Astrocyte of the hippocampus (primary cell): ENCODE results near the gene PTPRU.
A peak's percentile ranks its signal among the peaks of the same experiment; 100 is the strongest.
"Not testable (repeated sequence)": the region's sequence is repeated elsewhere in the genome, so short reads cannot be mapped to it uniquely, and the experiment has no call there.

ENCODE experiments used
- DNase-seq: peaks from one replicate; pipeline ENCODE4 v3.0.0; 2011; ENCODE audit warnings: low read depth, low spot score

The PTPRU gene

DNA sequence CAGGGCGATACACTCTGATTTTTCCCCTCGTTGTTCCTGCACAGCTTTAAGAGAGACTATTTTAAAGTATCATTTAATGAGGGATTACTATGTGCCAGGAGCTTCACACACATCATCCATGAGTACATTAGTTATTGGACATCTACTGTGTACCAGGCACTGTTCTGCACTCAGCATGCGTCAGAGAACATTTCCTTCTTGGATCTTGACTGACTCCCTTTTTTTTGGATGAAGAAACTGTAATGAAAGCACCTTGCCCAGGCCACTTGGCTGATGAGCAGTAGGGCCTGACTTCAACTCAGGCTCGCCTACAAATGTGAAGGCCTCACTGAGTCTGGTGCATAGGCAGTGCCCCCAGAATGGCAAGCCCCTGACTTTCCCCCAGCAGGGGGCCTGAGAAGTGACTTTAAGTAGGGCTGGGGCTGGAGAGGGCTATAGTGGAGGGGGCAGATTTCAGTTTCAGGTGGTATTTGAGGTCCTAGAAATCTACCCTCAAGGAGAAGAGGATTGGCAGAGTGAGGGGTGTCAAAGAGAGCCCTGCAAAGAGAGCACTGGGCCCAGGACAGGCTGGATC, 50.0 kb downstream of the PTPRU start:
- no peak for DNase-seq

DNA sequence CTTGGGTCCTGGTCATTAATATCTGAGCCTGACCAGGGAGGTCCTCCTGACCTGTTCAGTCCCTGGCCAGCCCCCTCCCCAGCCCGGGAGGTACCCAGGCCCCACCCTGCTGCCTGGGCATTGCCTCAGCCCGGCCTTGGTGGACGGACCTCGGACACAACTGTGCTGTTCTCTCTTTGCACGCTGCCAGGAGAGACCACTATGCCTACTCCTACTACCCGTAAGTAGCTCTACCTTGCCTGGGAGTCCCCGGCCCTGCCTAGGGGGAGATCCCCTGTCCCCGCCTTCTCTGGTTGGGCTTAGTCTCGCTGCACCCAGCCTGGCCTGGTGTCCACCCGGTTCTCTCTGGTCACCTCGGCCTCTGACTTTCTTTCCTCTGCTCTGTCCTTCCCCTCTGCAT, 53.2 kb downstream of the PTPRU start:
- no peak for DNase-seq

DNA sequence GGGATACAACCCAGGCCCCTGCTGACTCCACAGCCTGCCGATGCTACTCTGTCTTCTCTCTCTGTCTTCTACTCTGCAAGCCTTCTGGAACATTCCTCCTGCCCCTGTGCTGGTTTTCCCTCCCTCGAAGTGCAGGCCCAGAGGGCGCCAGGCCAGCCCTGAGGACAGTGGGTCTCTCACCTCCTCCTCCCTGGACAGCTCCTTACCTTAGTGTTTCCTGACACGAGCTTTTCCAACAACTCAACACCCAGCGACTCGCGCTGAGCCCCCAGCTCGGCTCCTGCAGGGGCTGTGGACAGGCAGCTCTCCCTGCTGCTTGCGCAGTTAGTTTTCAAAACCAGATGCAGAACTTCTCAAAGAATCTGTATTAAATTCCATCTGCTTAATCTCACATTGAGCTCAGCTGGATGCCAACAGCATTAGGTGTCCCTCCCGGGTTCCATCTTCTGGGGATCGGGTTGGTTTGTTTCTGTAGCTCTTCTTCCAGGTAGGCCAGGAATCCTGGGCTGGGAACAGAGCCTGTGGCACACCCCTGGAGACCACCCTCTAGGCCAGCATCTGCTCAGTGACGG, 54.2 kb downstream of the PTPRU start:
- no peak for DNase-seq

DNA sequence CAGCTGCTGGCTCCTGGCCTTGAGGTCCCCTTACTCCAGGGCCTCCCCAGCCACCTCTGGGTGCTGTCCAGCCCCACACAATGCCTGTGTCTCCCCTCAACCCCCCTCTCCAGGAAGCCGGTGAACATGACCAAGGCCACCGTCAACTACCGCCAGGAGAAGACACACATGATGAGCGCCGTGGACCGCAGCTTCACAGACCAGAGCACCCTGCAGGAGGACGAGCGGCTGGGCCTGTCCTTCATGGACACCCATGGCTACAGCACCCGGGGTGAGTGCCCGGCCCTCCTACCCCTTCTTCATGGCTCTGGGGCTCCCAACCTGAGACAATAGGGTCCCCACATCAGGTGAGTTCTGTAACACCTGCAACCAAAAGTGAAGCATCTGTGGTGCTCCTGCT, 55.4 kb downstream of the PTPRU start:
- no peak for DNase-seq

DNA sequence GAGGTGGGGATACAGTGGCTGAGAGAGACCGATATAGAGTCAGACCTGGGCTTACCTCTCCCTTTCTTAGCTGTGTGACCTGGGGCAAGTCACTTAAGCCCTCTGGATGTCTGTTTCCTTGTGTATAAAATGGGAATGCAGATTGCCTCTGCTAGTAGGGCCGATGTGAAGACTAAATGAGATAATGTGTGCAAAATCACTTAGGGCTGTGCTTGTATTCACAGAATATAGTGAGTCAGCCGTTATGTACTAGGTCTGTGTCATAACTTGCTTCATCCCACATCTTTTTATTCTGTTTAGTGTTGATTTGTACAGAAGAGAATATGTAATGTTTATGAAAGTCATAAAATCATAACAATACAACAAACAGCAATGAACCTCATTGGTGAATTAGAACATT, 56.0 kb downstream of the PTPRU start:
- no peak for DNase-seq

DNA sequence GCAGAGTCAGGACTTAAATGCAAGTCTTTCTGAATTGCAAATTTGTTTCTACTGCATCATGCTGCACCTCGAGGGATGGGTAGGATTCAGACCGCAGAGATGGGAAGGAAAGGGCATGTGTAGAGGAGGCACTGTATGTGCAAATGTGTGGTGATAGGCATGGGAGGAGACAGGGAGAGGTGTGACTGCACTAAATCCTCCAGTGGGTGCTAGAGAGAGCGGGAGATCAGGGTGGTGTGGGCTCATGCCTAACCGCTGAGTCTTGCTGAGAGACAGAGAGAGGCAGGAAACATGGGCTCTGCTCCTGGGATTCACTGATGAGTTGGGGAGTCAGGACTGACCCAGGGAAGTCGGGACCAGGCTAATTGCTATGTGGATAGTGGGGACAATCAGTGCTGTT, 61.1 kb downstream of the PTPRU start:
- DNase-seq, result no peak

DNA sequence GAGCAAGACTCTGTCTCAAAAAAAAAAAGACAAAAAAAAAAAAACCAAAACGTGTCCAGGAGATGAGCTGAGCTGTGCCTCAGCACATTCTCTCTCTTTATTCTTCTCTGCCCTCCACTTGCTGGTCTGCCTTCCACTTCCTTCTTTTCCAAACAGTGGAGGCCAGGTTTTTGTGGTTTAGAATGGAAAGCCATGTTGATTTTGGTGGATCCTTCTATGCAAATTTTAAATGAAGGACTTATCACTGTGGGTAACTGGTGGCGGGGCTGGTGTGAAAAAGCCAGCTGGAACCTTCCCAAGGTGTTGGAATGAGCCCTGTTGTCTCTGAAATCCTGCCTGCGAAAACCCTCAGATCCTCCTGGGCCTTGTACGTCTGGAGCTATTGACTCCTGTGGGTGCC, 61.9 kb downstream of the PTPRU start:
- peak; percentile 56 for DNase-seq

DNA sequence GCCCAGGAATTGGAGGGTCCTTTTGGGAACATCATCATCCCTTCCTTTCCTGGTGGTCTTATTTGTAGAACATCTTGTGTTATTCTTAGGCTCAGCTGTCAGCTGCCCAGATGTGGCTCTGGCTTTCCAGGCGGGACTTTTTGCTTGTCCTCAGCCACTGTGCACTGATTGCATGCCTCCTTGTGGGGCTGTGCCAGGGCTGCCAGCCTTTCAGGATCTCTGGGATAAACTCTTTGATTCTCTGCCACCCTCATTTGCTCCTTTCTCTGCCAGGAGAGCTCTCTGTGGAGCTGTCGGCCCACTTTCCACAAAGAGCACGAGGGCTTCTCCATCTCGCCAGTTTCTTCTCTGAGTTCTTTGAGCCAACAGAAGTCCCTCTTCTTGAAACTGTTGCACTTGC, 63.1 kb downstream of the PTPRU start:
- DNase-seq, result no peak

DNA sequence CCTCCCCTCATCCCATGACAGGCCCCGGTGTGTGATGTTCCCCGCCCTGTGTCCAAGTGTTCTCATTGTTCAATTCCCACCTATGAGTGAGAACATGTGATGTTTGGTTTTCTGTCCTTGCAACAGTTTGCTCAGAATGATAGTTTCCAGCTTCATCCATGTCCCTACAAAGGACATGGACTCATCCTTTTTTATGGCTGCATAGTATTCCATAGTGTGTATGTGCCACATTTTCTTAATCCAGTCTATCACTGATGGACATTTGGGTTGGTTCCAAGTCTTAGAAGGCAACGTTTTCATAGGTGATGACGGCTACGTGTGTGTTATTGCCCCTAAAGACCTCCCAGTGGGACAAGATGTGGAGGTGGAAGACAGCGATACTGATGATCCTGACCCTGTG, 65.4 kb downstream of the PTPRU start:
- DNase-seq, result not testable (repeated sequence)

DNA sequence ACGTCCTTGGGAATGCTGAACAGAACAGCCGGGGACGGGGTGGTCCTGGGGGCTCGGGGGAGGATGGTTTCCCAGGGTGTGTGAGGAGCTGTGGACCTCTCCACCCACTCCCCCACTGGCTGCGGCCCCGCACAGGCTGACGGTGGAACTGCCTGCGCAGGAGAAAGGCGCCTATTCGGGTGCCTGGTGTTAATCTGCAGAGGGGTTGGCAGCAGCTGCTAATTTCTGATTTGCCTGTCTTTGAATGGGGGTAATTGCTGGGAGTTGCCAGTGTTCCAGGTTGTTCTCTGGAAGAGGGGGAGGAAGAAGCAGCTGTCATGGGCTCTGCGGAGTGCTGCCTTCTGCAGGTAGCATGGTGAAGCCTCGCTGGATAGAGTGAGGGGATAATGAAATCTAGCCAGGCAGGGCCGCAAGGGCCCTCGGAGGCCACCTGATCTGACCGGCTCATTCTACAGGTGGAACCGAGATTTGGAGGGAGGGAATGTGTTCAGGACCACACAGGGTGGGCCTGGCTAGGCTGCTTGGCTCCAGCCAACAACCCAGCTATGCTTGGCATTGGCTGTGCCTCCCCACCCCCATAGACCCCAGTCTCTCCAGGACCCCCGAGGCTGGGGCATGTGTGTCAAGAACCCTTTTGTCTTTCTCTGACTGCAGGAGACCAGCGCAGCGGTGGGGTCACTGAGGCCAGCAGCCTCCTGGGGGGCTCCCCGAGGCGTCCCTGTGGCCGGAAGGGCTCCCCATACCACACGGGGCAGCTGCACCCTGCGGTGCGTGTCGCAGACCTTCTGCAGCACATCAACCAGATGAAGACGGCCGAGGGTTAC, 67.1 kb downstream of the PTPRU start:
- DNase-seq, result no peak

DNA sequence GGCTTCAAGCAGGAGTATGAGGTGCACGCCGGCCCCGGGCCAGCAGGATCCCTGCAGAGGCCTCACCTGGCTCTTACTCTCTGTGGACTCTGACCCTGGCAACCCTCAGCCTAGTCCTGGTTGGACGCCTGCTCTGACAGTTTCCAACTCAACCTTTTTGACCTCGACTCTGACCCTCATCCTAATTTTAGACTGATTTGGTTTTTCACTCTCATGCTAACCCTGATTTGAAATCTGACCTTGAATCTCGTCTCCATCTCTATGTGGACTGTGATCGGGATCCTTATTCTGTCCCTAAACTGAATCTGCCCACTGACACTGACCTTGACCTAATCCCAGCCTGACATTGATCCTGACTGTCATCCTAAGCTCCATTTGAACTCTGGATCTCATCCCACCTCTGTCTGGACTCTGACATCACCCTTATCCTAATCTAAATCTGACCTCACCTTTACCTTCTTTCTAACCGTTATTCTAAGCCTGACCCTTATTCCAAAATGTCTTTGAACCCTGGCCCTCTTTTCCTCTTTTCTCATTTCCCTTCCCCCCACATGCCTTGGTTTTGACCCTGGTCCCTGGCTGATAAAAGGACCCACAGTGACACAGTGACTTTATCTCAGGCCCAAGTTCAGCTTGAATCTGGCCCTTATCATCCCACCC, 67.8 kb downstream of the PTPRU start:
- no peak for DNase-seq

DNA sequence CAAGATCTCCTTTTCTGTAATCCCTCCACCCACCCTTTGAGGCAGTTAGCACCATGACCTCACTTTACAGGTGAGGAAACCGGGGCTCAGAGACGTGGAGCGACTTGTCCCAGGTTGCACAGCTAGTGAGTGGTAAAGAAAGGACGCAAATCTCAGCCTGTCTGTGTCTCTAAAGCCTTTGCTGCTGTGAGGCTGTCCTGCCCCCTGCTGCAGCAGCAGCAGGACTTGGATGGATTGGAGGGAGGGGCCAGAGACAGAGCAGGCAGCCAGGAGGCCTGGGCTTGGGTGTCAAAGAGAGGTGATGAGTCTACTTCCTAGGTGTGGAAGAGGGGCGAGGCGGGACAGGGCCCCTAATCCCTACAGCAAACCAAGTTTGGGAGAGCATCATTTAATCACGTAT, 69.6 kb downstream of the PTPRU start:
- no peak for DNase-seq

DNA sequence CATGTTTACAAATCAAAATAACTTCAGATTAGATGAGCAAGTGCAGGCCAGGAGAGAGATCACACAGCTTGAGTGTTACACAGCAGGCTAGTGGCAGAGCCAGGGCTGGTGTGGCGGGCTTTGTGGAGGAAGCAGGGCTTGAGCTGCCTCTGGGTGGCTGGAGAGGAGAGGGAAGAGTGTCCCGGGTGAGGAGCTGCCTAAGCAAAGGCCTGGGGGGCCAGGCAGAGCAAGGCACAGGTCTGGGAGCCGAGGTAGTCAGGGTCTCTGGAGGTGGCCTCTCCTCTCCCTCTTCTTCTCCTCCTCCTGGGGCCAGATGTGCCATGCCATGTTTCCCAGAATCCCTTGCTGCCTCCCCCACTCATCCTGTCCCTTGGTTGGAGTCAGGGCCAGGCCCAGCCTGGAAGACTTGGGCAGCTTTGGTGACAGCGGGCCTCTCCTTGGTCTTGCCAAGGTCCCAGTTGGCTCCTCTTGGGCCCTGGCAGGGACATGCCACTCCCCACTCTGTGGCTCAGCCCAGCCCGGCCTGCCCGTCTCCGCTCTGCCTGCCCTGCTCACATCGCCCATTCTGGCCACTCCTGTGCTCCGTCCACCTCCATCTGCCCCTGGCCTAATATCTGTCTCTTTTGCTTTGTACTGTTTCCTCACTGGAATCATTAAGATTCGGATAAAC, 70.3 kb downstream of the PTPRU start:
- no peak for DNase-seq

DNA sequence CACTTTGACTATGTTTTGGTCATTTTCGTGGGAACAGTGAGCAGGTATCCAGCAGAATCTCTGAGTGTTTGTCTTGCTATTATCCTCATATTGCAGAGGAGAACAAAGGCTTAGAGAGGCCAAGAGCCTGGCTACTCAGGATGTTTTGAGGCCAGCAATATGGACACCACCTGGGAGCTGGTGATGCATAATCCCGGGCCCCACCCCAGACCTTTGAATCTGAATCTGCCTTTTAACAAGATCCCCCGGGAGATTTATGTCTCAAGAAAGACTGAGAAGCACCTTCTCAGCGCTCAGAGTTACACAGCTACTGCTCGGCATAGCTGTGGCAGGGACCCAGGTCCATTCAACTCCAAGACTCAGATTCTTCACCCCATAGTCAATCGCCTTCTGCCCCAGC, 72.8 kb downstream of the PTPRU start:
- no peak for DNase-seq

DNA sequence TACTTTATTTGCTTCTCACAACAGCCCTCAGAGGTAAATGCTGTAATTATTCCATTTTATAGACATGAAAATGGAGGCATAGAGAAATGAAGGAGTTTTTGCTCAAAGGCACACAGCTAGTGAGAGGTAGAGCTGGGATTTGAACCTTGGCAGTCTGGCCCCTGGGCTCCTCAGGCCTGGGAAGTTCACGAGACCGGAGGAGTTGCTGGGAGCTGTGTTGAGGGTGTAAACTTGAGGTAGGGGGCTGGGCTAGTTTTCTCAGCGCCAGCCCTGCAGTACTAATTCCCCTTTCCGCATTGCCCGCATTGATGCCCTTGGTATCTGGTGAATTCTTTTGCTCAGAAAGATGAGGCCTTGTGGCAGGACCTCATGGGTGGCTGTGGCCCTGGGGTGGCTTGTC, 73.3 kb downstream of the PTPRU start:
- DNase-seq, result no peak

DNA sequence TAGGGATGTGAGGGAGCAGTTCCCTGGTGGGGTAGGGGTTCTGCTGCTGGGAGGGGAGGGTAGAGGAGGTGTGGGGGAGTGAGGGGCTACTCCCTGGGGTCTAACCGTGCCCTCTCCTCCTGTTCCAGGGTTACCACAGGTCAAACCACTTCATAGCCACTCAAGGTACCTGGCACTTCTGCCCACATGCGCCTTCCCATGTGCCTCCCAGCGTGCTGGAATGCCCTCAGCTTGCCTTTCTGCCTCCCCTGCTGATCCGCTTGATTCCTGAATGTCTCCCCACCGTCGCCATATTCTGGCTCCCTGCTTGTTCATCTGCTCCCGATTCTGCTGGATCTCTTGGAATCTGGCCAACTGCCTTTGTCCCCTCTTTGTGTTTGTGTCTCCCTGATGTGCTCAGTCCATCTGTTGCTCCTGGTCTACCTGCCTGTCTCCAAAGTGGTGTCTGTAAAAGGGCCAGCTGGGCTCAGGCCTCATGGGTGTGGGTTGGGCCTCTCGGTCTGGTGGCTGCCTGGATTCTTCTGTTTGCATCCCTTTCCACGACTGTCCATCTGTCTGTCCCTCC, 74.4 kb downstream of the PTPRU start:
- DNase-seq, result no peak

DNA sequence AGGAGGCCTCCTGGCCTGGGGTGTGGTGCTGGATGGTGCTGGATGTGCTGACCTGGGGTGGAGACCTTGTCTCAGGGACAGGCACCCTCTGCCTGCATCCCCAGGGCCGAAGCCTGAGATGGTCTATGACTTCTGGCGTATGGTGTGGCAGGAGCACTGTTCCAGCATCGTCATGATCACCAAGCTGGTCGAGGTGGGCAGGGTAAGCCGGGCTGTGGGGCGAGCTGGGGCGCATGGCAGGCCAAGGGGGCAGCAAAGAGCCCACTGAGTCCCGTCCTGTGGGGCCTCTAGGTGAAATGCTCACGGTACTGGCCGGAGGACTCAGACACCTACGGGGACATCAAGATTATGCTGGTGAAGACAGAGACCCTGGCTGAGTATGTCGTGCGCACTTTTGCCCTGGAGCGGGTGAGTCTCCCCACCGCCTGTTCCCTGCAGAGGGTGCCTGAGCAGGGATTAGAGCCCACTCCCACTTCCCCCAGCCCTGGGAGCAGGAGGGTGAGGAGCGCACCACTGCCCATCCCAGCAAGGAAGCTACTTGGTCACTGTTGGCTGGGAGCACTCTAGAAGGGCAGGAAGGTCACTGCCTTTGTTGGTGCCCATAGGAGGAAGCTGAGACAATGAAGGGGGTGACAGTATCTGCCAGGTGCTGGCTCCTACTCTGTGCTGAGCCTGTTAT, 75.2 kb downstream of the PTPRU start:
- DNase-seq, result no peak

DNA sequence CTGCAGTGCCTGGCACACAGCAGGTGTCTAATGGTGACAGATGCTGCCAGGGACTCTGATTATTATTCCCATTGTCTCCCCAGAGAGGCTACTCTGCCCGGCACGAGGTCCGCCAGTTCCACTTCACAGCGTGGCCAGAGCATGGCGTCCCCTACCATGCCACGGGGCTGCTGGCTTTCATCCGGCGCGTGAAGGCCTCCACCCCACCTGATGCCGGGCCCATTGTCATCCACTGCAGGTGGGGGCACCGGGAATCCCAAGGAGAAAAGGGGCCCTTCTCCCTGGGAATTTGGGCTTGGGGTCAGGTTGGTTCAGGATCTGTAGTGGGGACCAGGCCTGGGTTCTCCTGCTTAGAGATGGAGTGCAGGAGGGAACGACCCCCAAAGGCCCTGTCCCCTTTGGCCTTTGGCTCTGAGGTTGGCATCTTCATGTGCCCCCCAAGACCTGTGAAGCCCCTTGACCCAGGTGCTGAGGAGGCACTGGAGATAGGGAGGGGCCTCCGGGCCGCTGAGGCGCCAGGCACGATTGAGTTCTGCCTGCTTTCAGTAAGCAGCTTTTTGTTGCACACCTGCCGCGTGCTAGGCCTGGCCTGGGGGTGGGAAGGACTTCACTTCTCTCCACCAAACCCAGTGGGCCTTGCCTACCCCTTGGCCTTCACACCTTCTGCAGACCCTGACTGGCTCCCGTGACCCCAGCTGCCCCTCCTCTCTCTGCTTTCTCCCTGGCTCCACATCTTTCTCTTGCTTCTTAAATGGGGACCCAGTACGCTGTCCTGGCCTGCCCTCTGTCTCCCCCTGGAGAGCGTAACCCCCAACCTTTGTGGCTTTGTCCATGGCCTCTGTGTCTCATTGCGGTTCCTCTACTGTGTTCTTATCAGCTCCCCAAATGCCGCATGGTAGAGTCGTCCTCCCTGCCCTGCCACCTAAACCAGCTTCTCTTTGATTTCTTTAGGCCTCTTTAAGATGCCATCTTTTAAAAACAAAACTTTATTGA, 76.4 kb downstream of the PTPRU start:
- DNase-seq, result no peak

DNA sequence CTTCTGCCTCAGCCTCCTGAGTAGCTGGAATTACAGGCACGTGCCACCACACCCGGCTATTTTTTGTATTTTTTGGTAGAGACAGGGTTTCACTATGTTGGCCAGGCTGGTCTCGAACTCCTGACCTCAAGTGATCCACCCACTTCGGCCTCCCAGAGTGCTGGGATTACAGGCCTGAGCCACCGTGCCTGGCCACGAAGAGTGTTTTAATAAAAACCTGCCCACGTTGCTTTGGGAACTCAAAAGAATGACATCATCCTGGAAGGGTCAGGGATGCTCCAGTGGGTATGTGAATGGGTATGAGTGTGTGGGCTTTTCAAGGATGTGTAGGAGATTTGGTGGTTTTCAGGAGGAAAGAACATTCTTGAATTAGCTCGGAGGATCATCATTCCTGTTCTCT, 78.4 kb downstream of the PTPRU start:
- not testable (repeated sequence) for DNase-seq

DNA sequence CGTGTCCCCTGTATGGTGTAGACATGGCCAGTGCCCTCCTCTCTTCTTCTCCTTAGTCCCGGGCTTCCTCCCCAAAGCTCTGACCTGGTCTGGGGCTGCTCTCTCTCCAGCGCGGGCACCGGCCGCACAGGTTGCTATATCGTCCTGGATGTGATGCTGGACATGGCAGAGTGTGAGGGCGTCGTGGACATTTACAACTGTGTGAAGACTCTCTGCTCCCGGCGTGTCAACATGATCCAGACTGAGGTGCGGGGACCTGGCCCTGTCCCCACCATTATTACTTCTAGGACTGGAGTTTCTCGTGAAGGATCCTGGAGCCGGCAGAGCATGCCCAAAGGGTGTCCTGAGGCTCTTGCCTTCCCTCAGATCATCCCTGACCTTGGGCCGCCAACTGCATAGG, 78.9 kb downstream of the PTPRU start:
- no peak for DNase-seq
